Measurements from ENCODE around the gene SDK1.

DNA sequence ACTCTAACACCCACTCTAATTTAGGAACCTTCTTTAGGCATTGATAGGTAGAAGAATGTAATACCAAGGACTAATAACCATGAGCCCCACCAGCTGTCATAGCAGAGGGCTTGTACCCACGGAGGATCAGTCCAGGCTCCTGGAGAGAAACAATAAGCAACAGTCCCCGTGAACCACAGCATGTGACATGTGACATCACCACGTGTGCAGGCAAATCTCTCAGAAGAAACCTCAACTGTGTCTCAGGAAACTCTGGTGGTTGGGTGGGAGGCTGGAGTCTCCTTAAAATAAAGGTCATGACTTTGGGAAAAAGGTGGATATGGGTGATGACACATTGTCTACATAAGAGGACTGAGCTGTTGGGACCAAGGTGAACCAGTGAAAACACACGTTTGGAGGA lies 727.2 kb downstream of the SDK1 start:
- TF ChIP-seq, protein P1, sequence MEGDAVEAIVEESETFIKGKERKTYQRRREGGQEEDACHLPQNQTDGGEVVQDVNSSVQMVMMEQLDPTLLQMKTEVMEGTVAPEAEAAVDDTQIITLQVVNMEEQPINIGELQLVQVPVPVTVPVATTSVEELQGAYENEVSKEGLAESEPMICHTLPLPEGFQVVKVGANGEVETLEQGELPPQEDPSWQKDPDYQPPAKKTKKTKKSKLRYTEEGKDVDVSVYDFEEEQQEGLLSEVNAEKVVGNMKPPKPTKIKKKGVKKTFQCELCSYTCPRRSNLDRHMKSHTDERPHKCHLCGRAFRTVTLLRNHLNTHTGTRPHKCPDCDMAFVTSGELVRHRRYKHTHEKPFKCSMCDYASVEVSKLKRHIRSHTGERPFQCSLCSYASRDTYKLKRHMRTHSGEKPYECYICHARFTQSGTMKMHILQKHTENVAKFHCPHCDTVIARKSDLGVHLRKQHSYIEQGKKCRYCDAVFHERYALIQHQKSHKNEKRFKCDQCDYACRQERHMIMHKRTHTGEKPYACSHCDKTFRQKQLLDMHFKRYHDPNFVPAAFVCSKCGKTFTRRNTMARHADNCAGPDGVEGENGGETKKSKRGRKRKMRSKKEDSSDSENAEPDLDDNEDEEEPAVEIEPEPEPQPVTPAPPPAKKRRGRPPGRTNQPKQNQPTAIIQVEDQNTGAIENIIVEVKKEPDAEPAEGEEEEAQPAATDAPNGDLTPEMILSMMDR (IDR thresholded peaks at IDR 0.05), result no peak
- TF ChIP-seq JUN (CRISPR knock-in tag; IDR thresholded peaks at IDR 0.05) (no peak), ZBTB21 (CRISPR knock-in tag; IDR thresholded peaks at IDR 0.05; ENCODE audit: borderline replicate concordance) (no peak)
- TF ChIP-seq, protein P2, sequence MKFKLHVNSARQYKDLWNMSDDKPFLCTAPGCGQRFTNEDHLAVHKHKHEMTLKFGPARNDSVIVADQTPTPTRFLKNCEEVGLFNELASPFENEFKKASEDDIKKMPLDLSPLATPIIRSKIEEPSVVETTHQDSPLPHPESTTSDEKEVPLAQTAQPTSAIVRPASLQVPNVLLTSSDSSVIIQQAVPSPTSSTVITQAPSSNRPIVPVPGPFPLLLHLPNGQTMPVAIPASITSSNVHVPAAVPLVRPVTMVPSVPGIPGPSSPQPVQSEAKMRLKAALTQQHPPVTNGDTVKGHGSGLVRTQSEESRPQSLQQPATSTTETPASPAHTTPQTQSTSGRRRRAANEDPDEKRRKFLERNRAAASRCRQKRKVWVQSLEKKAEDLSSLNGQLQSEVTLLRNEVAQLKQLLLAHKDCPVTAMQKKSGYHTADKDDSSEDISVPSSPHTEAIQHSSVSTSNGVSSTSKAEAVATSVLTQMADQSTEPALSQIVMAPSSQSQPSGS (CRISPR knock-in tag; IDR thresholded peaks at IDR 0.05; ENCODE audit: borderline replicate concordance, low read depth), result no peak

Measured in WTC11 (cell line).